ENCODE results near the gene CHAT. TPM values are rescaled to one million over a fixed set of nuclear protein-coding genes. Genes with fewer than 3 reads are reported as not detected.

Gene CHAT
- total RNA-seq, 1 experiment from 2014 or later = not detected

DNA sequence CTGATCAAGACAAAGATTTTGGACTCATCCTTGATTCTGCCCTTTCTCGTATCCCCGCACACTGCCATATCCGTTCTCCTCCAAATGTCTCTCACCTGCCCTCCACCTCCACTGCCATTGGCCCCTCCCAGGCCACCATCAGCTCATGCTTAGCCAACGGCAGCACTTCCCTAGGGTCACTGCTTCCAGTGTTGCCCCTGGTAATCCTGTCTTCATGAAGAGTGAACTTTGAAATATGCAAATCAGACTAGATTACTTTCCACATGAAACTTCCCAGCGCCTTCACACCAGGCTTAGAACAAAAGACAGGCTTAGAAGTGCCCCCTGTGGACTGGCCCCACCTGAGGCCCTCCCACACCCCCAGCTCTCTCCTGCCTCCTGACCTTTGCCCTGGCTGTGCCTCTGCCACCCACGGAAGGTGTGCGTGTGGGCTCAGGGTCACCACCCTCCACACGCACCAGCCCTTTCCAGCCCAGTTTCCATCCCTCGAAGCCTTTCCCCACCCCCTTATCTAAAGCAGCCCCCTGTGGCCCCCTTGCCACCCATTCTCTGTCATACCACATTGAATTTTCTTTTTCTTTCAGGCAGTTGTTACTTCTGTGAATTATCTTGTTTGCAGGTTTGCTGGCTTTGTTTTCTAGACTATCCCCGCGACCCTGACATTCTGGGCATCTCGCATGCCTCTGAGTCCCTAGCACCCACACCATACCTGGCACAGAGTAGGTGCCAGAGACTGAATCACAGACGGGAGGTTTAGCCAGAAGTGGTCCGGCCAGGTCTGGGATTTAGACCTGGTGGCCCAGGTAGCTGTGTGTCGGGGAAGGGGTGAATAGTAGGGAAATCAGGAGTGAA is 38.8 kb downstream of the CHAT start:
- intact Hi-C loops (cut with micrococcal nuclease) = no loop called here
- ChIA-PET POLR2A (no interaction called here), RAD21 (ENCODE audit: low non-redundant PET in 1 of 2, low total read pairs in 2 of 2, uncharacterized antibody in 2 of 2, unreplicated experiment in 2 of 2) (no interaction called here), CTCF (no interaction called here)
- Histone ChIP-seq H4K20me1 (ENCODE audit: insufficient read depth) (no peaks in the 10 kb centered on the region), H3K79me2 (ENCODE audit: insufficient read depth, low read length) (no peaks in the 10 kb centered on the region), H3K9me2 (ENCODE audit: insufficient read depth) (no peaks in the 10 kb centered on the region), H3K9ac (ENCODE audit: low read length) (no peak overlapping the region), H3K4me1 (ENCODE audit: control insufficient read depth in 1 of 2, insufficient read depth in 2 of 2, low read length in 2 of 2) (no peaks in the 10 kb centered on the region), H3K4me2 (ENCODE audit: low read length) (no peak overlapping the region), H3K27me3 (ENCODE audit: insufficient read depth, low read length) (no peaks in the 10 kb centered on the region), H3K9me3 (ENCODE audit: control insufficient read depth in 1 of 2, insufficient read depth in 1 of 2, low read depth in 1 of 2, low read length in 2 of 2) (no peaks in the 10 kb centered on the region), H3K27ac (ENCODE audit: low read depth, low read length) (no peak overlapping the region), H2AFZ (ENCODE audit: low read depth, low read length, poor library complexity, severe bottlenecking) (no peak overlapping the region), H3K4me3 (replicated peaks in 1 of 2; ENCODE audit: low read depth in 1 of 2, low read length in 2 of 2) (no peak overlapping the region), H3K36me3 (ENCODE audit: control insufficient read depth in 1 of 2, insufficient read depth in 2 of 2, low read length in 2 of 2) (no peaks in the 10 kb centered on the region)
- TF ChIP-seq EZH2phosphoT487 (IDR thresholded peaks at IDR 0.05; ENCODE audit: borderline replicate concordance) (no peak), CBX3 (IDR thresholded peaks at IDR 0.05; ENCODE audit: low read depth) (no peak), SRF (IDR thresholded peaks at IDR 0.05; ENCODE audit: low read depth) (no peak), ZNF274 (IDR thresholded peaks at IDR 0.05; ENCODE audit: low read depth, low read length) (no peak), SP1 (IDR thresholded peaks at IDR 0.05; ENCODE audit: low read depth) (no peak)
- DNase-seq (ENCODE audit: low read depth, low spot score) (no peak), ATAC-seq (no peak)
- BruUV-seq (replicated peaks) = no TSS peak

DNA sequence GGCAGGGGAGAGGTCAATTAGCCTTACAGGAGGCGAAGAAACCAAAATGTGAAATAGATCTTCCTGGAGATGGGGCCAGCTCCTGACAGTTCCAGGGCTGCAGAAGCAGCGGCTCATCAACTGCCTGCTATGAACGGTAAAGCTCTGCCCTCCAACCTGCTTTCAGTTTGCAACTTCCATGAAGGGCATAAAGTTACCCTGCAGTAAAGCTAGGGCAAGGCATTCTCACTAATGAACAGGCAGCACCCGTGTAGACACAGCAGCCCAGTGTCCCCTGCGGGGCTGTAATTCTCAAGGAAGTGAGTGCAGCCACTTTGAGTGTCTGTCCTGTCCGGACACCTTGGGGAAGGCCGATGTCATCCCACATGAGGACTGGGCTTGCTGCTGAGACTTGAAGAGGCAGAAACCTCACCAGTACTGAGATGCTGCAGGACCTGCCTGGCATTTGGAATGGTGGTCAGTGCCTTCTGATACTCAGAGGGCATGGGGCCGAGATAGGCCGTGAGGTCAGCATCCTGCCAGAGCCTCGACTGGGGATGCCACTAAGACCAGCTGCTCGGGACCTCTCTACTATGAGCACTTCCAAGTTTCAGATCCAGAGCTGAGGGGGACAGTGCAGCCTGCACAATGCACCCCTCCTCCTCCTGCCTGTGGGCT is 39.6 kb downstream of the CHAT start:
- H3K79me2 ChIP-seq (ENCODE audit: insufficient read depth, low read length) = no peaks in the 10 kb centered on the region
- H3K9me3 ChIP-seq (ENCODE audit: control insufficient read depth in 1 of 2, insufficient read depth in 1 of 2, low read depth in 1 of 2, low read length in 2 of 2) = no peaks in the 10 kb centered on the region
- no peak overlapping the region for H3K27ac ChIP-seq (ENCODE audit: low read depth, low read length)
- ChIA-PET POLR2A (no interaction called here), CTCF (no interaction called here), RAD21 (ENCODE audit: low non-redundant PET in 1 of 2, low total read pairs in 2 of 2, uncharacterized antibody in 2 of 2, unreplicated experiment in 2 of 2) (no interaction called here)
- no peak overlapping the region for H2AFZ ChIP-seq (ENCODE audit: low read depth, low read length, poor library complexity, severe bottlenecking)
- intact Hi-C loops (cut with micrococcal nuclease) = no loop called here
- no peak for DNase-seq (ENCODE audit: low read depth, low spot score)
- TF ChIP-seq ZFX (IDR thresholded peaks at IDR 0.05) = no peak
- no peak for TF ChIP-seq SRF (IDR thresholded peaks at IDR 0.05; ENCODE audit: low read depth)
- no peak for TF ChIP-seq JUND (IDR thresholded peaks at IDR 0.05)
- TF ChIP-seq TCF7L2 (IDR thresholded peaks at IDR 0.05; ENCODE audit: borderline replicate concordance, extremely low read depth, insufficient read depth, insufficient read length) = no peak
- TF ChIP-seq, protein P1, sequence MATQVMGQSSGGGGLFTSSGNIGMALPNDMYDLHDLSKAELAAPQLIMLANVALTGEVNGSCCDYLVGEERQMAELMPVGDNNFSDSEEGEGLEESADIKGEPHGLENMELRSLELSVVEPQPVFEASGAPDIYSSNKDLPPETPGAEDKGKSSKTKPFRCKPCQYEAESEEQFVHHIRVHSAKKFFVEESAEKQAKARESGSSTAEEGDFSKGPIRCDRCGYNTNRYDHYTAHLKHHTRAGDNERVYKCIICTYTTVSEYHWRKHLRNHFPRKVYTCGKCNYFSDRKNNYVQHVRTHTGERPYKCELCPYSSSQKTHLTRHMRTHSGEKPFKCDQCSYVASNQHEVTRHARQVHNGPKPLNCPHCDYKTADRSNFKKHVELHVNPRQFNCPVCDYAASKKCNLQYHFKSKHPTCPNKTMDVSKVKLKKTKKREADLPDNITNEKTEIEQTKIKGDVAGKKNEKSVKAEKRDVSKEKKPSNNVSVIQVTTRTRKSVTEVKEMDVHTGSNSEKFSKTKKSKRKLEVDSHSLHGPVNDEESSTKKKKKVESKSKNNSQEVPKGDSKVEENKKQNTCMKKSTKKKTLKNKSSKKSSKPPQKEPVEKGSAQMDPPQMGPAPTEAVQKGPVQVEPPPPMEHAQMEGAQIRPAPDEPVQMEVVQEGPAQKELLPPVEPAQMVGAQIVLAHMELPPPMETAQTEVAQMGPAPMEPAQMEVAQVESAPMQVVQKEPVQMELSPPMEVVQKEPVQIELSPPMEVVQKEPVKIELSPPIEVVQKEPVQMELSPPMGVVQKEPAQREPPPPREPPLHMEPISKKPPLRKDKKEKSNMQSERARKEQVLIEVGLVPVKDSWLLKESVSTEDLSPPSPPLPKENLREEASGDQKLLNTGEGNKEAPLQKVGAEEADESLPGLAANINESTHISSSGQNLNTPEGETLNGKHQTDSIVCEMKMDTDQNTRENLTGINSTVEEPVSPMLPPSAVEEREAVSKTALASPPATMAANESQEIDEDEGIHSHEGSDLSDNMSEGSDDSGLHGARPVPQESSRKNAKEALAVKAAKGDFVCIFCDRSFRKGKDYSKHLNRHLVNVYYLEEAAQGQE (IDR thresholded peaks at IDR 0.05; ENCODE audit: low read depth) = no peak
- TF ChIP-seq SIN3A (IDR thresholded peaks at IDR 0.05; ENCODE audit: low read depth) = no peak
- TF ChIP-seq SP1 (IDR thresholded peaks at IDR 0.05; ENCODE audit: low read depth) = no peak
- no peak for TF ChIP-seq CBX3 (IDR thresholded peaks at IDR 0.05; ENCODE audit: low read depth)
- TF ChIP-seq, protein P2, sequence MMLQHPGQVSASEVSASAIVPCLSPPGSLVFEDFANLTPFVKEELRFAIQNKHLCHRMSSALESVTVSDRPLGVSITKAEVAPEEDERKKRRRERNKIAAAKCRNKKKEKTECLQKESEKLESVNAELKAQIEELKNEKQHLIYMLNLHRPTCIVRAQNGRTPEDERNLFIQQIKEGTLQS (IDR thresholded peaks at IDR 0.05) = no peak
- TF ChIP-seq POLR2A (IDR thresholded peaks at IDR 0.05; ENCODE audit: borderline replicate concordance, extremely low read depth, insufficient read depth, insufficient read length) = no peak
- TF ChIP-seq ELF1 (IDR thresholded peaks at IDR 0.05; ENCODE audit: borderline replicate concordance, low read depth) = no peak
- no peak overlapping the region for H3K9ac ChIP-seq (ENCODE audit: low read length)
- no TSS peak for BruUV-seq (replicated peaks)
- no peaks in the 10 kb centered on the region for H3K4me1 ChIP-seq (ENCODE audit: control insufficient read depth in 1 of 2, insufficient read depth in 2 of 2, low read length in 2 of 2)
- H3K36me3 ChIP-seq (ENCODE audit: control insufficient read depth in 1 of 2, insufficient read depth in 2 of 2, low read length in 2 of 2) = no peaks in the 10 kb centered on the region
- no peaks in the 10 kb centered on the region for H3K9me2 ChIP-seq (ENCODE audit: insufficient read depth)
- no peaks in the 10 kb centered on the region for H4K20me1 ChIP-seq (ENCODE audit: insufficient read depth)
- ATAC-seq = no peak
- H3K4me3 ChIP-seq (replicated peaks in 1 of 2; ENCODE audit: low read depth in 1 of 2, low read length in 2 of 2) = no peak overlapping the region
- H3K4me2 ChIP-seq (ENCODE audit: low read length) = no peak overlapping the region
- H3K27me3 ChIP-seq (ENCODE audit: insufficient read depth, low read length) = no peaks in the 10 kb centered on the region

Measured in HCT116 (cell line).